Peyer's patch (tissue), 4 donors: ENCODE data around the gene ANGPTL1. TPM values are rescaled to one million over a fixed set of nuclear protein-coding genes. Genes with fewer than 3 reads are reported as not detected.

Source experiments
- DNase-seq, 3 donors: peaks; one replicate each; pipeline ENCODE4 v3.0.0-alpha.2; 2017 to 2019
- H3K27ac ChIP-seq, 4 donors: fragments of 200-600 bp; sonication (generic); one replicate each; pipeline ENCODE4 v1.5.1; 2016 to 2019
- H3K27me3 ChIP-seq, 2 donors: fragments of 200-600 bp; sonication (generic); one replicate each; pipeline ENCODE4 v1.5.1; 2019
- H3K36me3 ChIP-seq, 3 donors: fragments of 200-600 bp; sonication (generic); one replicate each; pipeline ENCODE4 v1.5.1; 2016 to 2019
- H3K4me1 ChIP-seq, 4 donors: fragments of 200-600 bp; sonication (generic); one replicate each; pipeline ENCODE4 v1.5.1; 2016 to 2019
- H3K4me3 ChIP-seq, 4 donors: fragments of 200-600 bp; sonication (generic); 1 replicate in 3 of 4; 2 replicates in 1 of 4; pipeline ENCODE4 v1.5.1; 2016 to 2019; ENCODE audit warnings: mild to moderate bottlenecking in 1 of 4
- H3K9me3 ChIP-seq, 4 donors: fragments of 200-600 bp; sonication (generic); one replicate each; pipeline ENCODE4 v1.5.1; 2016 to 2019; ENCODE audit warnings: mild to moderate bottlenecking in 1 of 4
- POLR2A ChIP-seq, 2 donors: fragments of 450-650 bp; IDR thresholded peaks; one replicate each; pipeline ENCODE4 v1.5.1; 2017; ENCODE audit warnings: antibody characterized with exemption in 2 of 2, mild to moderate bottlenecking in 2 of 2, moderate library complexity in 2 of 2
- total RNA-seq, 4 donors: library from RNA; depleted of rRNA; stranded (reverse); fragments of >200 nt; gene quantifications; one replicate each; pipeline ENCODE4 v1.1.0, GENCODE V29; 2016
- TF ChIP-seq, protein P1 (sequence below), 6 experiments: fragments of 450-650 bp in 4 of 6; fragments of 200-600 bp in 2 of 6; sonication (generic) in 1 of 6; IDR thresholded peaks; one replicate each; pipeline ENCODE4 v1.5.1; 2017 to 2019; ENCODE audit warnings: antibody characterized with exemption in 6 of 6, mild to moderate bottlenecking in 3 of 6, moderate library complexity in 1 of 6

ANGPTL1 gene
- total RNA-seq, 4 donors from 2014 or later: 7.2 to 17.0 (median 13.9) TPM

DNA sequence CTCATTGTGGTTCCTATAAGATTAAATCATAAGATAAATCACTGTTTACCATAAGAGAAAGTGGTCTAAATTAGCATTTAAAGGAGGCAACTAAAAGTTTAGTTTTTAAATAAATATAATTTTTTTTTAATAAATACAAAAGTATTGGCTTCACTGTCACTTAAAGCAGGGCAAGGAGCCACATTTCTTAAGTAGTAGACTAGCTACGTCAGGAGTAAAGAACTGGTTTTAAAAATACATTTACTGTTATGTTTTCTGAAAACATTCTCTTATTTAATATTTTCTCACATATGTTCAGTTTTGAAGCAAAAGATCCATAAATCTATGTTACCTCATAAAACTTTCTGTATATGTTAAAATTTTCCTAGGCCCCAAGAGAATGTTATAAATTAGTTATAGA, 2.2 kb downstream of the ANGPTL1 start:
- Histone ChIP-seq H3K27ac (peak overlapping the region in 2 of 4 donors; percentile 68 to 78), H3K36me3 (no peaks in the 10 kb centered on the region), H3K9me3 (no peaks in the 10 kb centered on the region), H3K4me3 (peak overlapping the region in 2 of 4 donors; percentile 12 to 33), H3K4me1 (peaks cover 0 to 18% (median 0%) of the 10 kb centered on the region in 4 donors), H3K27me3 (no peaks in the 10 kb centered on the region)
- TF ChIP-seq POLR2A (IDR thresholded peaks at IDR 0.05): no peak
- TF ChIP-seq, protein P1, sequence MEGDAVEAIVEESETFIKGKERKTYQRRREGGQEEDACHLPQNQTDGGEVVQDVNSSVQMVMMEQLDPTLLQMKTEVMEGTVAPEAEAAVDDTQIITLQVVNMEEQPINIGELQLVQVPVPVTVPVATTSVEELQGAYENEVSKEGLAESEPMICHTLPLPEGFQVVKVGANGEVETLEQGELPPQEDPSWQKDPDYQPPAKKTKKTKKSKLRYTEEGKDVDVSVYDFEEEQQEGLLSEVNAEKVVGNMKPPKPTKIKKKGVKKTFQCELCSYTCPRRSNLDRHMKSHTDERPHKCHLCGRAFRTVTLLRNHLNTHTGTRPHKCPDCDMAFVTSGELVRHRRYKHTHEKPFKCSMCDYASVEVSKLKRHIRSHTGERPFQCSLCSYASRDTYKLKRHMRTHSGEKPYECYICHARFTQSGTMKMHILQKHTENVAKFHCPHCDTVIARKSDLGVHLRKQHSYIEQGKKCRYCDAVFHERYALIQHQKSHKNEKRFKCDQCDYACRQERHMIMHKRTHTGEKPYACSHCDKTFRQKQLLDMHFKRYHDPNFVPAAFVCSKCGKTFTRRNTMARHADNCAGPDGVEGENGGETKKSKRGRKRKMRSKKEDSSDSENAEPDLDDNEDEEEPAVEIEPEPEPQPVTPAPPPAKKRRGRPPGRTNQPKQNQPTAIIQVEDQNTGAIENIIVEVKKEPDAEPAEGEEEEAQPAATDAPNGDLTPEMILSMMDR (IDR thresholded peaks at IDR 0.05): no peak
- DNase-seq: no peak

DNA sequence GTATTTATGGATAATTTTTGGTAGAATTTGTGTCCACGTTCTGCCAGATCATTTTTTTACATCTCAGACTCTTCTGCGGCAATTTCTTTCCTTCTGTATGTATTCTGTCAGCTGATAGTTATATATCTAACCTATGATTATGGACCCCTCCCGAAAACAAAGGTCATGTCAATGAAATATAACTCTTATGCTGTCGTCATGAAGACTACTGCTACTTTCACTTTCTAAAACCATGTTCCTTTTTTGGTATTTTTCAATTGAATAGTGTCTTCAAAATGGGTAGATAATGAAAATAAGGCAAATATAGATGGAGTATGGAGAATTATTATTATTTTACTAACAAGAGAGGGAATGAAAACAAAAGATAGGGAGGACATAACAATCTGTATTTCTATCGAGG, 3.2 kb downstream of the ANGPTL1 start:
- H3K9me3 ChIP-seq: no peaks in the 10 kb centered on the region
- DNase-seq: no peak
- H3K4me1 ChIP-seq: peaks cover 0 to 18% (median 0%) of the 10 kb centered on the region in 4 donors
- H3K27me3 ChIP-seq: no peaks in the 10 kb centered on the region
- no peaks in the 10 kb centered on the region for H3K36me3 ChIP-seq
- no peak for TF ChIP-seq POLR2A (IDR thresholded peaks at IDR 0.05)
- TF ChIP-seq, protein P1 (IDR thresholded peaks at IDR 0.05): no peak
- peak overlapping the region; percentile 8 to 78 (median 64) for H3K27ac ChIP-seq
- peak overlapping the region in 3 of 4 donors; percentile 12 to 36 (median 33) for H3K4me3 ChIP-seq

DNA sequence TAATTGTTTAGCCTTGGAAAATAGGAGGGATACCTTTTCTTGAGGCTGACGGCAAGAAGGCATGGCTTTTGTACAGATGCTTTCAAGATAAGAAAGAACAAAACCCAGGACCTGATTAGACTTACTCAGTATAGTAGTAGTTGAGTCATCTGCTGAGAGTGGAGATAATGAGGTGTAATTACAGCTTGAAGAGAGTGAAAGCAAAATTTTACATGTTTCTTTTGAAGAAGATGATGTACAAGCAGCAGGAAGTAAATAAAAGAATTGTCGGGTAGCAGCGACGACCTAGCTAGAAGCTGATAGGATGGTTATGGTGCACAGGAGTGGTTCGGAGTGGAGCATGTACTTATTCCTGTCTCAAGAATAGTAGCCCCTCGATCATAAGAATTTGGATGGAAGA, 6.6 kb downstream of the ANGPTL1 start:
- H3K4me3 ChIP-seq: peak overlapping the region in 1 of 4 donors; percentile 18

DNA sequence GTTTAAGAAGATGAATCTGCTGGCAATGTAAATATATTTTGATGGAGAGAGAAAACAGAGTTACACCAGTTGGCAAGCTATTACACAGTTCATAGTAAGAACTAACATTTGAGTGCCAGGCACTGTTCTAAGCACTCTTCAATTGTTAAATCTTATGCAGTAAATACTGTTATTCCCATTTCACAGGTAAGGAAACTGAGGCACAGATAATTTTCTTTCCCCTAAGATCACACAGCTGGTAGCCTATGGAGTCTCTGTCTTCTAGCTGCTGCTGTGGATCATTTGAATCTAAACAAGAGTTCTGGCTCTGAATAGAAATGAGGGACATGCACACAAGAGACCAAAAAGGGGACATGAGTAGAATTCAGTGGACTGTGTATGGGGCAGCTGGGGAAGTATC, 8.0 kb downstream of the ANGPTL1 start:
- Histone ChIP-seq H3K27ac (no peak overlapping the region), H3K36me3 (no peaks in the 10 kb centered on the region), H3K27me3 (no peaks in the 10 kb centered on the region), H3K9me3 (no peaks in the 10 kb centered on the region), H3K4me3 (no peak overlapping the region), H3K4me1 (no peaks in the 10 kb centered on the region)
- TF ChIP-seq, protein P1 (IDR thresholded peaks at IDR 0.05): no peak
- TF ChIP-seq POLR2A (IDR thresholded peaks at IDR 0.05): no peak
- DNase-seq: no peak

More for the DNA sequence above, 6.6 kb downstream of the ANGPTL1 start:
- no peak overlapping the region for H3K27ac ChIP-seq
- no peaks in the 10 kb centered on the region for H3K36me3 ChIP-seq
- no peak for TF ChIP-seq POLR2A (IDR thresholded peaks at IDR 0.05)
- TF ChIP-seq, protein P1 (IDR thresholded peaks at IDR 0.05): no peak
- DNase-seq: no peak
- no peaks in the 10 kb centered on the region for H3K4me1 ChIP-seq
- H3K9me3 ChIP-seq: no peaks in the 10 kb centered on the region
- no peaks in the 10 kb centered on the region for H3K27me3 ChIP-seq

DNA sequence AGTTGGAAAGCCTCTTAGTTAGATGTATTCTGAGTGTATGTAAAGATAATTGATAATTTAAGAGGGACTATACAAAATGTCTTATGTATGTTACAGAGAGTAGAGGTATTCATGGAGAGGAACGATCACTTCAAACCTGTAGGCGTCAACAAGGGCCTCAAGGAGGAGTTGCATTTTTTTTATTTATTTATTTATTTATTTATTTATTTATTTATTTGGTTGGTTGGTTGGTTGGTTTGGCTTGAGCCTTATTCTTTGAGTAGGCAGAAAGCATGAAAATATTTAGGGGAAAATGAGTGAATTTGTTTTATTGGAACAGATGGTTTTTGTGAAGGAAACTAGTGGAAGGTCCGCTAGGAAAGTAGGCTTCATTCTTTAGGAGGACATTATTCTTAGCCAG, 8.5 kb downstream of the ANGPTL1 start:
- Histone ChIP-seq H3K4me1 (no peaks in the 10 kb centered on the region), H3K4me3 (no peak overlapping the region), H3K27ac (no peak overlapping the region), H3K27me3 (no peaks in the 10 kb centered on the region), H3K36me3 (no peaks in the 10 kb centered on the region), H3K9me3 (no peaks in the 10 kb centered on the region)
- no peak for TF ChIP-seq POLR2A (IDR thresholded peaks at IDR 0.05)
- TF ChIP-seq, protein P1 (IDR thresholded peaks at IDR 0.05): no peak
- no peak for DNase-seq

DNA sequence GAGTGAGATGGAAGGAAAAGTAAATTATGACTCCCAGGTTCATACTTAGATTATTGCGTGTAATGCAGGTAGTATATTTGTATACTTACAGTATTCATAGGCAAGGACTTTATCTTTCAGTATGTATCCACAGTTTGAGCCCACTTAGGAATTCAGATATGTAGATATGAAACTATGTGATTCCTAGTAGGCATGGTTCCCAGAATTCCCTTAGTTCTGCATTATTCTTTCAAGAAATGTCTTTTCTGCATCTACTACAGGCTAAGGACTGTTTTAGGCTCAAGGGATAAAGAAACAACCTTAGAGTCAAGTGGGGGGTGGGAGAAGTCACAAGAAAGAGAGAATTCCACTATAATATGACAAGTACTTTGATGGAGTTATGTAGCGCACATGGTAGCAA, 13.8 kb downstream of the ANGPTL1 start:
- DNase-seq: no peak
- no peaks in the 10 kb centered on the region for H3K9me3 ChIP-seq
- H3K4me3 ChIP-seq: no peak overlapping the region
- no peaks in the 10 kb centered on the region for H3K27me3 ChIP-seq
- H3K4me1 ChIP-seq: no peaks in the 10 kb centered on the region
- no peaks in the 10 kb centered on the region for H3K36me3 ChIP-seq
- no peak overlapping the region for H3K27ac ChIP-seq
- TF ChIP-seq, protein P1 (IDR thresholded peaks at IDR 0.05): no peak
- no peak for TF ChIP-seq POLR2A (IDR thresholded peaks at IDR 0.05)
